Measurements from ENCODE around the gene AQP2.

AQP2 gene

DNA sequence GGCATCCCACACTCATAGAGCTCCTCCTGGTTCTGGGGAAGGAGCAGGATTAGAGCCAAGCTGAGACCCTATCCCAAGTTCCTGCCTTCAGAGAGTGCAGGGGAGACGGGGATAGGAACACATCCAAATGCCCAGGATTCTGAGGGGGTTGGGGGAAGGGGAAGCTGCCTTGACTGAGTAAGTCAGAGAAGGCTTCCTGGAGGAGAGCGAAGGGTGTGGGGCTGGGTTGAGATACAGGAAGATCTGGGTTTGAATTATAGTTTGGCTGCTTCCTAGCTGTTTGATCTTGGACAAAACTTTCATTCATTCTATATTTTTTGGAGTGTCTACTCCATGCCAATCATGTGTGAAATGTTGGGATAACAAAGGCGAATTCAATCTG lies 8.0 kb upstream of the AQP2 start:
- DNase-seq, result no peak

DNA sequence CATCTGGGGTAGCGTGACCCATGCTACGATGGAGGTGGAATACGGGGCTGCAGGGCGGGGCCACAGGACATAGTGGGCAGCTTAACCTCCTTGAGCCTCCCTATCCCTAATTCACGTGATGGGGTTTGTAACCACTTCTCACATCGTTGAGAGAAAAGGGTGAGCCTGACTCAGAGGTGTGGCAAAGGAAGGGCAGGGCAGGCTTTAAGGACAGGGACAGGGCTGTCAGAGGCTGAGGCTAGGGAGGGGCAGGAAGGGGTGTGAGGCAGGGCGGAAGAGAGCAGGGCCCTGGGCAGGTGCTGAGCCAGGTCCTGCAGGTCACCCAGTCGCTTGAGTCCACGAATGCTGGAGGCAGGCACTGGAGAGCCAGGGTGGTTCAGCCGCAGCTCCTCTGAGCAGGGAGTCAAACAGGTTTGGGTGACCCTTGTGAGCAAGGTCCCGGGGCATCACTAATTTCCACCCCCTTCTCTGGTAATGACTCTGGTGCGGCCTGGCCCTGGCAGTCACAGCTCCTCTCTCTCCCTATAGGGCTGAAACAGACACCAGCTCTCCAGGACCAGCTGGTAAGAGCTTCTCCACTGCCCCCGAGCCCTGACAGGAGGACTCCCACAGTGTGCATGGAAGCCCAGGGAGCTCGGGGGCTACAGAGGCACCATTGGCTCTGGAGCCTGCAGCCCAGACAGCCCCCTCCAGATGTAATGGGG lies 7.5 kb upstream of the AQP2 start:
- DNase-seq, result no peak

DNA sequence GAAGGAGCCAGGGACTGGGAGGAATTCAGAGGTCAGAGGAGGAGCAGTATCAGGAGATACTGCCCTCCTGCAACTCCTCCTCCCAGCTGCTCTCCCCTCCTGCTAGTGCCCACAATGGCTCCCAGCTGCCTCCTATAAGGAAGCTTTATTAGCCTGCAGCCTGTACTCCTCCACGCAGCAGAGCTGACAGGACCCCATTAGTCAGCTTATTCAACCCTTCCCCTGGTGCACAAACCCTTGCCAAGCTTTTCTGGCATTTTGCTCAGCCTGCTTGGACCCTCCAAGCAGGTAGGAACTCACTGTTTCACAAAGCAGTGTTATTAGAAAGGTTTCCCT lies 6.9 kb upstream of the AQP2 start:
- no peak for DNase-seq

DNA sequence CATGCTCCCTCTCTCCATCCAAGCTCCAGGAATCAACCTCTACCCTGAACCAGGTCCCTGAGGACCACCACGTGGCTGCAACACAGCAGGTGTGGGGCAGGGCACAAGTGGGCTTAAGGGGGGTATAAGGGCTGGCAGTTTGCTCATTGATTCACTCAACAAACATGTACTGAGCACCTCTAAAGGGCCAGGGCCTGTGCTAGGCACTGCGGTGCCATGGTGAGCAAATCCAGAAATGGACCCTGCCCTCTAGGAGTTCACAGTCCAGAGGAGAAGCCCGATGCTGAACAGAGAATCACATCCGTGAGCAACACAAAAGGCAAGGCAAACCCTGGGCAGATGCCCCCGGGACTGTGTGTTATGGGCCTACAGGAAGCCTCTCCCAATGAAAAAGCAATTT lies 6.5 kb upstream of the AQP2 start:
- no peak for DNase-seq

DNA sequence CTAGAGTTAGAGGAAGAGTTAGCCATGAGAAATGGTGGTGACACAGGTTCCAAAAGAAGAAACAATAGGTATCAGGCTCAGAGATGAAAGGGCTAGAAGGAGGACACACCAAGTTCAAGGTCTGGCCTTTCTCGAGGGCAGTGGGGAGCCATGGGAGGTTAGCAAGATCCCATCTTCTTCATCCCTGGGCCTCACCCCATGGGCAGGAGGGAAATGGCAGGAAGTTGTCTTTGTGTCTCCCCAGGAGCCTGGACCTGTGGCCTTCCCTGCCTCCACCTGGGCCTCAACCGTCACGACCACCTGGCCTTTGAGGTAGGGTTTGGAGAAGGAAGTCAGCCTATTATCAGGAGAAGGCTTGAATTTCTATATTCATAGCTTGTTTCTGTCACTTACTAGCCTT lies 5.8 kb upstream of the AQP2 start:
- no peak for DNase-seq

DNA sequence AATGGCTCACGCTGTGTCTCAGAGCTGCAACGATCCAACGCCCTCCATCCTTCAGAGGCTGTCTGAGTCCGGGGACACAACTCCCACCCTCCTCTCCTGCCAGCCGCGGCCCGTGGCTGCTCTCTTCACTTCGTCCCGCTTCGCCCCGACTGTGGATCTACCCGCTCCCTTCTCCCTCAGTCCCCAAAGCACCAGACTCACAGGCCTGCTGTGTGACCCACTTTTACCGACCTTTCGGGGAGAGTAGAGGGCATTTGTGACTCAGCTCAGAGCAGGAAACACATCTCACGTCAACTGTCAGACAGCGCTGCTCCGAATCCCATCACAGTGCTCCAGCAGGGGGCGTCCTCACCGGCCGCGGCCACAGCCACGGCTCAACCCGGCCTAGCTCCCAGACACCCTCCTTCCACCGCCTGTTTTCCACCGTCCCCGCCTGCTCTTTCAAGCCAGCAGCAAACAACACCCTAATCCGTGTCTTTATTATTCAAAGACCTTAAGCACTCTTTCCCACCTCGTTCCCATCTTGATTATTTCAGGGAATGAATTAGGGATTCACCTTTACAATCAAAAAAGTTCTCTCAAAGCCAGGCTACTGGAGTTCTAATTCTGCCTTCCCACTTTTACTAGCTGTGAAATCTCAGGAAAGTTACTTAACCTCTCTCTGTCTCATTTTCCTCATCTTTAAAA lies 5.0 kb upstream of the AQP2 start:
- peak; percentile 71 for DNase-seq

DNA sequence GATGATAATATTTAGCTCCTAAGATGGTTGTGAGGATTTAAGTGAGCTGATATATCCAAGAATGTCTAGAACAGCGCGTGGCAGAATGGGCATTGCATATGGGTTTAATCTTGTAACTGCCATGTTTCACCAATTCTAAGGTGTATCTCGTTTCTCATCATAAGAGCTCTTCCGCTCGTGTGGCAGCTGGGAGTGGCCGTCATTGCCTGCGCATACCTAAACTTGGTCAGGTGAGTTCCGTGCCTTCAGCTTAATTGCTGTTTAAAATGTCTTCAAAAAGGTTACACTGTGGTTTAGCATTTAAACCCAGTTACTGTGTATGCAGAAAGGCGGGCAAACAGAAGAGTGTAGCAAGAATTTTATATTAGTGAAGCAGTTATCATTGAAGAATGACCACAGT lies 4.5 kb upstream of the AQP2 start:
- no peak for DNase-seq

DNA sequence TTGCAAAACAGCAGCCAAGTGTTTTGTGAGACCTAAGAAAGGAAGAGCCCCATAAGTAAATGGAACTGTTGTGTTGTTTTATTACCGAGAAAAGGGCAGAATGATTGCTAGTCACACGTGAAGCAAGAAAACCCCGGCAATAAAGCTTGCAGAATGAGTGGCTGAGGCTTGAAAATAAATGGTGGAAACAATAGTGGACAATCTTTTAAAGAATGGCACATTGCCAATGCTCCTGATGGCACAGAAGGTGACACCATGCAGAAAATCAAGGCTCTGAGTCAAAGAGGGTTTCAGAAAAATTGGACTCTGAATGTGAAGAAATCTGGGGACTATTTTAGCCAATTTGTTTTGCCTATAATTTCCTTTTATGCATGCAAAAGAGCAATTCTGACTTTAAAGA lies 4.0 kb upstream of the AQP2 start:
- no peak for DNase-seq

DNA sequence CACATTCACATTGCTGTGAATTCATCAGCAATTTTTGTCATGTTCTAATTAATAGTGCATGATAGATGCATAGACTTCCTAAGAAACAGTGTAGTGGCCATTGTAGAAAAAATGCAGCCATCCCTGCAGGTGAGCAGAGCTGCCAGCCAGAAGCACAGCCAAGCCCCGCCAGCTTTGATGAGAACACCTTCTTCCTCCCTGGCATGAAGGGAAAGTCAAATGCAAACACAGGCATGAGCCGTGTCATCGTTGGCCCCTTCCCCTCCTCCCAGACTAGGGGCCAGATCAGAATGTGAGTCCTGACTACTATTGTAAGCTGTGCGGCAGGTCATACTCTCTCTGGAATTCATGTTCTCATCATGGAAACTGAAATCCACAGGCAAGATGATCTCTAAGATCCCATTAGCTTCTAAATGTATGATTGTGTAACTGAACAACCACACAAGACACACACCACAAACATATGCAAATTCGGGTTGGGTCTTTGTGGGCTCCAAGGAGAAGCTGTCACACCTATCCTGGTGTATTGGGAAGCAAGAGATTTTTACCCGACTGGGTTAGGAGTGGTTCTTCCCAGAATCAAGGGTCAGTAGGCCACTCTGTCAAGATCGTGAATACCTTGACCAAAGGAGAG lies 2.8 kb upstream of the AQP2 start:
- DNase-seq, result no peak

DNA sequence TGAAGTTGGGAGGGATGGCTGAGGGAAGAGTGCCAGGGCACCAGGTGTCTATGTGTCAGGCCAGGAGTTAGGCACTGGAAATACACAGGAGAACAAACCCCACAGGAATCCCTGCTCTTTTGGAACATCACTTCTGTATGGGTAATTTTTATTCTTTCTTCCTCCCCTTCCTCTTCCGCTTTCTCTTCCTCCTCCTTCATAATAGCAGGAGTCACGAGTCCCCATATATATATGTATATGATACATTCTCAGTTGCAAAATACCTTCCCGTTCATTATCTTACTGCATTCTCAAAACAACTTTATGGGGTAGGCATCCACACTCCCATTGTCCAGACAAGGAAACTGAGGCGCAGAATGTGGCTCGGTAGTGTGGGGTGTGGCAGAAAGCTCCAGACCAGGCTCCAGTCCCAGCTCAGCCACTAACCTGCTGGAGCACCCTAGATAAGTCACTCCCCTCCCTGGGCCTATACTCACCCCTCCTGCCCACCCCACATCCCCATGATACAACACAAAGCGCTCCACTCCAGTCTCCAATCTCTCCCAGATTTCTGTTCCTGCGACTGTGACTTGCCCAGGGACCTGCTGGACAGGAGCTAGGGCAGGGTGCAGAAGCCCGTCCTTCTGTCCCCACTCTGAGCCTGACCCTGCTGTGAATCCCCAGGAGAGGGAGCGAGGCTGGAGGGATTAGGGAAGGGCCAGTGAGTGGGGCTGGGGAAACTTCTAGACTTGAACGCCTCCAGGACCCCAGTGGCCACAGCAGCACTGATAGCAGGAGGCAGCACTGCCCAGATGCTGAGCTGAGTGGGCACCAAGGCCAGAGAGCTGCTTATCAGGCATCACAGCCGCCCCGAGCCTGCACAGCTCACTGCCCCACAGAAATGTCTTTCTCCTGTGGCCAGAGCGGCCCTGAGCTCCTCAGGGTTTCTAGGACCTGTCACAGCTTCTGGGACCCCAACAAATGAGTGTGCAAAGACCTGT lies 1.4 kb upstream of the AQP2 start:
- DNase-seq, result no peak

DNA sequence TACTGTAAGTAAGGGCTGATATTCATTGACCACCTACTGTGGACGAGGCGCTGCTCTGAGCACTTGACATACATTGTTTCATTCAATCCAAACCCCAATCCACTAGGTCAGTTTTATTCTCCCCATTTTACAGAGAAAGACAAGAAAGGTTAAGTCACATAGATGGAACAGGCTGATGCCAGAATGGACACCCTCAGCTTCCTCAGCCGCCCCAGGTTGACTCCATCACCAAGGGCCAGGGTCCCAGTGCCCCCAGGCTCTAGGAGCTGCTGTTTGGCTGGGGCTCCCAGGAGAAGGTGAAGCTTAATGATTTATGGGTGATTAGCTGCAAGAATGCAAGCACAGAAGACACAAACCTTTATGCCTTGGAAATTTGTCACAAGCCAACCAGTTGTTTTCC lies 671 bp upstream of the AQP2 start:
- DNase-seq, result no peak

DNA sequence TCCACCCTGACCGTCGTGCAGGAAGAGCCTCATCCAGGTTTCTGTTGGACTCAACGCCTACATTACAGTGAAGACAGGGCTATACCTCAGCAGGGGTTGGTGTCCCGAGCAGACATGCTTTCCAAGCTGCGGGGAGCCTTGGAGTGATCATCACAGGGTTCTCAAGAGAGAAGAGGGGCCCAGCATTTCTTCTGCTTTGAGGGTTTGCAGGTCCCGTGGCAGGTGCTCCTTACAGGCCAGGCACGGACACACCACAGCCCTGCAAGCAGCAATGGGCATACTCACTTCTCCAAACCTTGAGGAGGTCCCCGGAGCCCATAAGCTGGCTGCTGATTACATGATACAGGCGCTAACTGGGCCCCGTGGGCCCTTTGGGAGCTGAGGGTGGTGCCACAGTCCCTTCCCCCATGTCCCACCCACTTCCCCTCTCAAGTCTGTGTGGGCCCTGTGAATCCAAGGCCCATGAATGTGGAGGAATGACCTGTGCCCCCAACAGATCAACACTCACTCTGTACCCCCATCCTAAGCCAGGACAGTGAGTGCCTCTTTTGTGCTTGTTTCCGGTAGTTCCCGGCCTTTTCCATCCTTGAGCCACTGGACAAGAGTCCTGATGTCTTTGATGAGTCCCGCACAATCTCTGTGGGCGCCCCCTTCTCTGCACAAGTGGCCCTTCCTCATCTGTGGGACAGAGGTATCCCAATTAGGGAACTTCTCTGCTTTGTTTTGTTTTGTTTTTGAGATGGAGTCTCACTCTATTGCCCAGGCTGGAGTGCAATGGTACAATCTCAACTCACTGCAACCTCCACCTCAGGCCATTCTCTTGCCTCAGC lies 1.1 kb downstream of the AQP2 start:
- DNase-seq, result no peak

DNA sequence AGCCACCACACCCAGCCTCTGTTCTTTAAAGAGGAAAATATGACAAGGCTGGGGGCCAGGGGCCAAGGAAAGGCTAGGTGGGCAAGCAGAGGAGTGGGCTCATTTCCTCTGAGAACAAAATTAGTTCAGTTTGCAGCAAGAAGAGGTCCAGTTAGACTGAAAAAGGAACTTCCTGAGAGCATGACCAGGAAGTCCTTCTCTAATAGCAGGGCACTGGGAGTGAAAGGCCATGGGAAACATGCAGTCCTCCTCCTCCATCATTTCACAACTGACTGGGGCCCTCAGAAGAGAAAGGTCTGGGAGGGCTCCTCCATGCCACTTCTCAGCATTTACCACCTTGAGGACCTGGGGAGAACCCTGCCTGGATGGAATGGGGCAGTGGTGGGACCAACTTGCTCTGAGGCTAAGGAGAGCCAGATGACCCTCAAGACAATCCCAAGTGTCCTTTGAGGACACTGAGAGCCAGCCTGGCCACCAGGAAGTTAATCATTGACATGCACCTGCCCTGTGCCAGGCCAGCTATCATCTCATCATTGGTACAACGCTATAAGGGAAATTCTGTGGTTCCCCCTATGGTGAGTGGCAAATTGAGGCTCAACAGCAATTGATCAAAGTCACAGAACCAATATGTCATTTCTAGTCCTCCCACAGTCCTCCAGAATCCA lies 2.0 kb downstream of the AQP2 start:
- no peak for DNase-seq

DNA sequence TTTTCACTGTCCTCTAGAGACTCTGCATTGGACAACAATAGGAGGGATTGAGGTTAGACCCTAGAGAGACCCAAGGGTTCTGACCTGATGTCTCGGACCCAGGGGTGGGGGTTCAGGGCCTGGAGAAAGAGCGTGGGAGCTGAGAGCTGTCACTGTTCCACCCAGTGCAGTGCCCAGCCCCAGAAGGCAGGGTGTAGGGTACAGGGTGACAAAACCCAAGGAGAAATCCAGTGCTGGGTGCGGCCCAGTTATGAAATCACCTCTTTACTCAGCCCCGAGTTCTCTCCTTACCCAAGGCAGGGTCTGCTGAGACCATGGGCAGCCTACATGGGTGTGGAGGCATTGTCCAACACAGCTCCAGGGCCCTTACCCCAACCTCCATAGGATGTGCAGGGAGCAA lies 2.6 kb downstream of the AQP2 start:
- no peak for DNase-seq

DNA sequence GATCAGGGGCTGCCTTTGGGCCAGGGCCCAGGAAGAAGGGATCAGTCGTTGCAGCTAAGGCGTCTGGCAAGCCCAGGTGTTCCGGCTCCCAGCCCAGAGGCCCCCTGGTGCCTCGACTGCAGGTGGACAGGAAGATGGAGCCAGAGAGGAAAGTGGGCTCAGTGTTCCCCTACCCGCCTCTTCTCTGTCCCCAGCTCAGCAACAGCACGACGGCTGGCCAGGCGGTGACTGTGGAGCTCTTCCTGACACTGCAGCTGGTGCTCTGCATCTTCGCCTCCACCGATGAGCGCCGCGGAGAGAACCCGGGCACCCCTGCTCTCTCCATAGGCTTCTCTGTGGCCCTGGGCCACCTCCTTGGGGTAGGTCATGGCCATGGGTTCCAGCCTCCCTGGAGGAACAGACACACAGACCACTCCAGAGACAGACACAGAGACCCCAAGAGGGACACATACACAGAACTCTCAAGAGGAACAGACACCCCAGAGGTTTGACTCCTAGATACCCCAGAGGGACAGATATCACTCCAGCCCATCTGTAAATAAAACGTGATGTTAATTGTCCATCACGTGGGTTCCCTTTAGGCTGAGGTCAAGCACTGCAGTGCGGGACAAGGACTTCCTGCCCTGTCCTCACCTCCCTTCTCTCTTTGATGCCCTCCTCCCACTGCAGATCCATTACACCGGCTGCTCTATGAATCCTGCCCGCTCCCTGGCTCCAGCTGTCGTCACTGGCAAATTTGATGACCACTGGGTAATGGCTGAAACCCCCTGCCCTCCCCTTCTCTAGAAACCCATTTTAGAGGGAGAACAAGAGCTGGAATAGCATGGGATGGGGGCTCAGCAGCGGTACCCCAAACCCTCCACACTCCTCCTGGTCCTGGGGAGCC lies 3.7 kb downstream of the AQP2 start:
- DNase-seq, result no peak

DNA sequence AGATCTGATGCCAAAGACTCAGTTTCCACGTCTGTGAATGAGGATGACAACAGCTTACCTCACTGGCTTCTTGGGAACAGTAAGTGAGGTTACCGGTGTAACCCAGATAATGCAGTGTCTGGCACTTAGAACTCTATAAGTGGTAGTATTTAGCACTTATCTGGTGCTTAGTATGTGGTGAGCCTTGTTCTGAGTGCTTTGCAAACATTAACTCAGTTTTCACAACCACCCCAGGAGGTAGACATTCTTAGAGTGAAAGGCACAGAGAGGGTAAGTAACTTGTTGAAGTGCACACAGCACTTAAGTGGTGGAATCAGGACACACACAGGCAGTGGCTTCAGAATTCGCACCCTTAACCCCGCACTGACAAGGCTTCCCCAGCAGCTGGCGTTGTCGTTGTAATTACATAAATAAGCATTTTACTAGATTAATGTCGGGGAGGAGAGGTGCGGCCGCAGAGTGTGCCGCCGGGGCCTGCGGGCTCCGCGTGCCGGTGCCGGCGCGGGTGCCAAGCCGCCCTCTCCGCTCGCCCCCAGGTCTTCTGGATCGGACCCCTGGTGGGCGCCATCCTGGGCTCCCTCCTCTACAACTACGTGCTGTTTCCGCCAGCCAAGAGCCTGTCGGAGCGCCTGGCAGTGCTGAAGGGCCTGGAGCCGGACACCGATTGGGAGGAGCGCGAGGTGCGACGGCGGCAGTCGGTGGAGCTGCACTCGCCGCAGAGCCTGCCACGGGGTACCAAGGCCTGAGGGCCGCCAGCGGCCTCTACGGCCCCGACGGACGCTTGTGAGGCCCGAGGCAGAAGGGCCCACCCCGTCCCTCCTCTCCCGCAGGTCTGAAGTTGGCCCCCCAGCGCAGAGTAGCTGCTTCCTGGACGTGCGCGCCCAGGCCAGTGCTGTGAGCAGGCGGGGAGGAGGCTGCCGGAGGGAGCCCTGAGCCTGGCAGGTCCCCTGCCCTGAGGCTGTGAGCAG lies 4.6 kb downstream of the AQP2 start:
- peak; percentile 17 for DNase-seq

DNA sequence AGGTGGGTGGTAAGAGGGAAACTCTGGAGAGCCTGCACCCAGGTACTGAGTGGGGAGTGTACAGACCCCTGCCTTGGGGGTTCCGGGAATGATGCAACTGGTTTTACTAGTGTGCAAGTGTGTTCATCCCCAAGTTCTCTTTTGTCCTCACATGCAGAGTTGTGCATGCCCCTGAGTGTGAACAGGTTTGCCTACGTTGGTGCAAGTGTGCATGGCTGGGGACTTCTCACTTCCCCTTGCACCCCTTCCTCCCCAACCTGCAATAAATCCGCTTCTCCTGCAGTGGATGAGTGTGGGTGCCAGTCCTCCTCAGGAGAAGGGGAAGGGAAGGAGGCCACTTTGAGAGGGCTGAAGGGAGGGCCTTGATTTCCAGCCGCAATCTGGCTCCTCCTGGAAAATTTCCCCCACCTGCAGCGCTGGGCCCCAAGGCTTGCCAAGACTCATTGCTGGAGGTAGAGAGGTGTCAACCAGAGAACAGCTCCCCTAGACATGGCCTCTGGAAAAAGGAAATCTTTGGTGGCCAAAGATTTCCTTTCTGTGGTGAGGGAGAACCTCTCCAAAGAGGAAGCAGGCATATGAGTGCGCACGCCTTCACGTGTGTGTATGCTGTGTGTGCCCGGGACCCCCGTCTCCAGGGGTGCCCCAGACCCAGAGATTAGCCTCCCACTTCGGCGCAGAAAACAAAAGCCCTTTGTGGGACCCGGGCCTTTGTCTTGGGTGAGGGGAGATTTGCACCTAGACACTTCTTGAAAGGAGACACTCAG lies 5.5 kb downstream of the AQP2 start:
- no peak for DNase-seq

DNA sequence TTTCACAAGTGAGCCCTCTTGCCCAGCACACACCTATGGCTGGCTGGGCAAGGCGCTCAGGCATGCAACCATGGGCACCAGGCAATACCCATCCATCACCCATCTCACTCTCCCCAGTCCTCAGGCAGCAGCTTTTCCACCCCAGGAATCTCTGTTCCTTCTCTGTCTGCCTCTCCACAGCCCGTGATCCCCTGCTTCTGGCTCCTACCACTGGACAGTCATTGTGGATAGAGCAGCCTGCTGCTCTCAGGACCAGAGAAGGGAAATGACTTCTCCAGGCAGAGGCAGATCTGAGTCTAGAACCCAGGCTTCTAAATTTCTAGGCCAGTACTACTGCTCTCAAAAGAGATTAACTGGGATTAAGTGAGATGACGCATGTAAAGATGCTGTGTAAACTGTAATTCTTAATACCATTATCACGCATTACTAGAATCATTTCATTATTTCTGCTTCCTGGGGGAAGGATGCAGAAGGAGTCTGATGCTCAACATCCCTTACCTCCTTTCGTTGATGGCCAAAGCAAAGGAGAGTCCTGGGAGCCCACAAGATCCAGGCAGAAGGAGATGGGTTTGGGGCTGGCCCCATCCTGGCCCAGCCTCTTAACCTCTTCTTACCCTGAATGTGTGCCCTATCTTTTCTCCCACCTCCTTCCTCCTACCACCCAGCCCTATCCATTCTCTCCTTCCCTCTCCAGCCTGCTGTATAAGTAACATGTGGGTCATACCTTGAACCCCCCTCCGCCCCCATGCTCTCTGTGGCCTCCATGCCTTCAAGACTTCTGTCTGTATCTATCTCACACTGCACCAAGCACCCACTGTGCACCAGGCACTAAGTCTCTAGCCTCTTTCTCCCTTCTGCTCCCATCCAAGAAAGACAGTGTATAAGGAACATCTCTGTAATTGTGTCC lies 6.4 kb downstream of the AQP2 start:
- no peak for DNase-seq

Data from hematopoietic multipotent progenitor cell treated with erythropoietin and hydrocortisone succinate and interleukin-3 and kit ligand, for 8 days (in vitro differentiated cells).